ENCODE data around the gene ARRB2. TPM values are rescaled to one million over a fixed set of nuclear protein-coding genes. Genes with fewer than 3 reads are reported as not detected.

Gene ARRB2
- total and polyA plus RNA-seq, 2 of the 4 experiments (the other 2 are of a cell fraction), result 3.9 to 10.6 TPM

DNA sequence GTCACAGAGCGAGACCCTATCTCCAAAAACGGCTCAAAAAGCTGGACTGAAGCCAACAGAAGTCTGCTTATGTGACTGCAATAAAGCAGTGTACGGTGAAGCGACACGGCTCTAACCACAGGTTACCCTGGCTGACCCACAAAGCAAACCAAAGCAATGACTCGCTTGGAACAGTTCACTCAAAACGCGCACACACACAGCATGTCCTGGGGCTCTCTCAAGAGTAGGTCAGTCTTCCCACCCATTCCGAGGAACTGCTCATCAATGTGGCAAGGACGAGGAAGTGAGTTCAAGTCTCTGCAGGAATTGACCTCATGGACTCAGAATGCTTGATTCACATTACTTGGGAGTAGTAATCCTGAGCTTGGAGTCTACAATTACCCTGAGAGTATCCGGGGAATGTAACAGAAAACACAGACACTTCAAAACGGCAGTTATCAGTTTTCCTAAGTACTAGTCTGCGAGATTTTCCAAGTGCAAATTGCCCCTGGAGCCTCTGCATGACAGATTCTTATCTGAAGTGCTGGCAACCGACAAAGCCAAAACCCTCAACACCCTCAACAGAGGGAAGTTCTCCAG is 31.9 kb upstream of the ARRB2 start:
- TF ChIP-seq RFX5 (IDR thresholded peaks at IDR 0.05; ENCODE audit: low read depth, low read length) (no peak), RCOR1 (IDR thresholded peaks at IDR 0.05; ENCODE audit: insufficient replicate concordance, low read length) (peak; percentile 32), CTCF (conservative IDR thresholded peaks at IDR 0.05; ENCODE audit: low read depth, low read length) (no peak), CEBPB (IDR thresholded peaks at IDR 0.05; ENCODE audit: low read depth, low read length) (peak; percentile 46; the same call in 1 of the 2 replicates), MAFK (IDR thresholded peaks at IDR 0.05; ENCODE audit: low read depth, low read length) (no peak), MXI1 (IDR thresholded peaks at IDR 0.05; ENCODE audit: borderline replicate concordance, low read depth, low read length) (0 out of 2 replicates have a peak, but pooled peaks have one; percentile 43), BHLHE40 (IDR thresholded peaks at IDR 0.05; ENCODE audit: low read depth, low read length) (0 out of 2 replicates have a peak, but pooled peaks have one; percentile 23), FOS (IDR thresholded peaks at IDR 0.05; ENCODE audit: low read depth, low read length) (peak; percentile 36), MAZ (IDR thresholded peaks at IDR 0.05; ENCODE audit: borderline replicate concordance, low read depth, low read length) (no peak), RAD21 (IDR thresholded peaks at IDR 0.05; ENCODE audit: low read length) (peak; percentile 3; the same call in 1 of the 2 replicates), SMC3 (IDR thresholded peaks at IDR 0.05; ENCODE audit: low read depth, low read length) (no peak), NFE2L2 (IDR thresholded peaks at IDR 0.05; ENCODE audit: low read depth, low read length) (no peak)
- TF ChIP-seq, protein P1, sequence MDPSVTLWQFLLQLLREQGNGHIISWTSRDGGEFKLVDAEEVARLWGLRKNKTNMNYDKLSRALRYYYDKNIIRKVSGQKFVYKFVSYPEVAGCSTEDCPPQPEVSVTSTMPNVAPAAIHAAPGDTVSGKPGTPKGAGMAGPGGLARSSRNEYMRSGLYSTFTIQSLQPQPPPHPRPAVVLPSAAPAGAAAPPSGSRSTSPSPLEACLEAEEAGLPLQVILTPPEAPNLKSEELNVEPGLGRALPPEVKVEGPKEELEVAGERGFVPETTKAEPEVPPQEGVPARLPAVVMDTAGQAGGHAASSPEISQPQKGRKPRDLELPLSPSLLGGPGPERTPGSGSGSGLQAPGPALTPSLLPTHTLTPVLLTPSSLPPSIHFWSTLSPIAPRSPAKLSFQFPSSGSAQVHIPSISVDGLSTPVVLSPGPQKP (IDR thresholded peaks at IDR 0.05; ENCODE audit: borderline replicate concordance, low read depth, low read length), result no peak
- DNase-seq (peak; percentile 96), ATAC-seq (ENCODE audit: low read depth) (peak; percentile 86)
- ChIA-PET CTCF (interaction anchor here (0.7 to 1.1 kb wide), 2 partner anchors 32 to 113 kb away, joined by 3 to 5 read pairs; no protein-coding TSS in a partner anchor), POLR2A (ENCODE audit: unreplicated experiment) (interaction anchor here (0.5 kb wide), 1 partner anchor 113 kb away, joined by 7 read pairs; no protein-coding TSS in a partner anchor)
- Histone ChIP-seq H3K23ac (ENCODE audit: low read depth, low read length) (peak overlapping the region; percentile 1; the same call in 1 of the 2 replicates), H2BK120ac (ENCODE audit: low read depth, low read length) (no peak overlapping the region), H3K9me1 (ENCODE audit: insufficient read depth, low read length) (peaks cover 15% of the 10 kb centered on the region), H2AFZ (replicated peaks; ENCODE audit: low read length, poor library complexity) (no peak overlapping the region), H2BK5ac (ENCODE audit: low read depth, low read length, poor library complexity, severe bottlenecking) (no peak overlapping the region), H4K8ac (ENCODE audit: low read depth in 2 of 2, low read length in 2 of 2) (no peak overlapping the region), H3K4me1 (ENCODE audit: control insufficient read depth, insufficient read depth, low read length) (peaks cover 12% of the 10 kb centered on the region), H3K4ac (ENCODE audit: low read depth, low read length) (0 out of 2 replicates have a peak overlapping the region, but pooled peaks have one; percentile 9), H3K18ac (ENCODE audit: low read depth, low read length) (no peak overlapping the region), H3K9me3 (ENCODE audit: control insufficient read depth, insufficient read depth, low read length) (no peaks in the 10 kb centered on the region), H3K56ac (ENCODE audit: extremely low read depth, insufficient read depth, low read length) (no peak overlapping the region), H2BK15ac (ENCODE audit: low read depth, low read length) (no peak overlapping the region), H4K20me1 (ENCODE audit: insufficient read depth, low read length) (peaks cover 32% of the 10 kb centered on the region), H2AK5ac (ENCODE audit: low read depth, low read length) (no peak overlapping the region), H3K27ac (ENCODE audit: insufficient read depth, low read length) (no peak overlapping the region), H3K14ac (replicated peaks; ENCODE audit: low read depth, low read length) (no peak overlapping the region), H3K9ac (ENCODE audit: low read depth, low read length) (no peak overlapping the region), H3K36me3 (ENCODE audit: control insufficient read depth, insufficient read depth, low read length) (peaks cover 50% of the 10 kb centered on the region), H4K91ac (ENCODE audit: insufficient read depth, low read depth, low read length) (no peak overlapping the region), H3K4me3 (ENCODE audit: insufficient read depth, low read depth, low read length) (no peak overlapping the region), H4K5ac (ENCODE audit: low read depth, low read length) (no peak overlapping the region), H3K4me2 (ENCODE audit: low read depth, low read length) (peak overlapping the region; percentile 21; the same call in 1 of the 2 replicates), H3K27me3 (ENCODE audit: control insufficient read depth, insufficient read depth, low read length) (no peaks in the 10 kb centered on the region), H2AK9ac (replicated peaks; ENCODE audit: low read depth, low read length, poor library complexity) (no peak overlapping the region), H3K79me1 (ENCODE audit: low read depth in 1 of 2, low read length in 2 of 2) (peaks cover 0 to 10% of the 10 kb centered on the region in 2 experiments; a peak in 2 of 4 replicates), H2BK20ac (ENCODE audit: low read depth, low read length) (no peak overlapping the region)
- dilution Hi-C loops (cut with HindIII; ENCODE audit: low sequenced_read_pairs, unreplicated experiment), result no loop called here
- WGBS, 2 experiments (ENCODE audit: extremely low coverage in 2 of 2, insufficient read length in 1 of 2), result 10% methylated on average over 4 of the region's 14 CpGs; no CpG with 5 or more reads in 1 of the 2 experiments
- in situ Hi-C loops (cut with MboI; ENCODE audit: low sequenced_read_pairs), result no loop called here
- intact Hi-C loops (cut with micrococcal nuclease), result no loop called here
- BruUV-seq (replicated peaks), result no TSS peak
